Activated CD8-positive, alpha-beta memory T cell treated with anti-CD3 and anti-CD28 coated beads for 24 hours (primary cell): ENCODE data around the gene PIGU.
"Not testable (repeated sequence)": the region's sequence is repeated elsewhere in the genome, so short reads cannot be mapped to it uniquely, and the experiment has no call there.

ENCODE experiments used
- DNase-seq: peaks from one replicate; pipeline ENCODE4 v3.0.0-alpha.2; 2020

PIGU gene, protein sequence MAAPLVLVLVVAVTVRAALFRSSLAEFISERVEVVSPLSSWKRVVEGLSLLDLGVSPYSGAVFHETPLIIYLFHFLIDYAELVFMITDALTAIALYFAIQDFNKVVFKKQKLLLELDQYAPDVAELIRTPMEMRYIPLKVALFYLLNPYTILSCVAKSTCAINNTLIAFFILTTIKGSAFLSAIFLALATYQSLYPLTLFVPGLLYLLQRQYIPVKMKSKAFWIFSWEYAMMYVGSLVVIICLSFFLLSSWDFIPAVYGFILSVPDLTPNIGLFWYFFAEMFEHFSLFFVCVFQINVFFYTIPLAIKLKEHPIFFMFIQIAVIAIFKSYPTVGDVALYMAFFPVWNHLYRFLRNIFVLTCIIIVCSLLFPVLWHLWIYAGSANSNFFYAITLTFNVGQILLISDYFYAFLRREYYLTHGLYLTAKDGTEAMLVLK

DNA sequence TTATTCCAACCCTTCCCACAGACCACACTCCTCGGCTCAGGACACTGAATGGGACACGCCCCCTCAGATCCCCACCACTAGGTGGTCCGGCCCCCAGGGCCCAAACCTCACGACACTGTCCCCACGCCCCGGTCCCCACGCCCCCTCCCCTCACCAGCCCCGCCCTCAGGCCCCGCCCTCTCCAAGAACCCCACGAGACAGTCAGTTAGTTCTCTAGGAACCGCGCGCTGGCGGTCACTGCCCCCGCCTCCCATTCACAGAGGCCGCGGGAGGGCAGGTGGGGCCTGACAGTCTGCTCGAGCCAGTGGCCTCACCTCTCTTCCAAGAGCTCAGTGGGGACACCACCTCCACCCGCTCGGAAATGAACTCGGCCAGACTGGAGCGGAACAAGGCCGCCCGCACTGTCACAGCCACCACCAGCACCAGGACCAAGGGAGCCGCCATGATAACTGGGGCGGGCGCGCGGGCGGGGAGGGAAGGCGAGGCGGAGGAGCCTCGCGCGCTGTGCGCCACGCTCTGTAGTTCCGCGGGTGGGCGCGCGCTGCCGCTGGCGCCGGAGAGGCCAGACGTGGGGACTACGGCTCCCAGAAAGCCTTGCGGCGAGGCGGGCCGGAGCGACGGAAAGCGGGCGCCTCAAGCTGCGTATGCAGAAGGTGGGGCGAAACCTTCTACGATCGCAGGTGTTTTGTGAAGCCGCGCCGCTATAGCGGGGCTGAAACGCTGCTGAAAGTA lies at the start of gene PIGU:
Gene PIGU (minus strand): TSS at position 451 of the 732 bp plus-strand sequence. CDS start 7 bp downstream, at position 444.
- DNase-seq: peak; percentile 96

DNA sequence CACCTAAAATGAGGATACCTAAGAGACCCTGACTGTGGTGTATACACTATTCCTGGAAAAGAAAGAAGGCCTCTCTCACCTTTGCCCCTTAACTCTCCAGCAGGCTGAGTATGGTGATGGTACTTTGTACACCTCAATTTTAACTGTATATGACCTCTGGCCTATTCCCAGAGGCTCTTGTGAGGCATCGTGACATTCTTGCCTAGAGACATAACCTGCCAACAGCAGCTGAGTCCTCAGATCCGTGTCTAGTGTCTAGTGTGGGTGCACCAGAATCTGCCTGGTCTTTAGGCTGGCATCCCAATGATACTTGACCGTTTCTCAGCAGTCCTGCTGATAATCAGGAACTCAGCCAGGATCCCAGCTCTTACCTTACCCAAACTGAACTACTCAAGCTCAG lies 47.3 kb upstream of the PIGU start:
- no peak for DNase-seq

DNA sequence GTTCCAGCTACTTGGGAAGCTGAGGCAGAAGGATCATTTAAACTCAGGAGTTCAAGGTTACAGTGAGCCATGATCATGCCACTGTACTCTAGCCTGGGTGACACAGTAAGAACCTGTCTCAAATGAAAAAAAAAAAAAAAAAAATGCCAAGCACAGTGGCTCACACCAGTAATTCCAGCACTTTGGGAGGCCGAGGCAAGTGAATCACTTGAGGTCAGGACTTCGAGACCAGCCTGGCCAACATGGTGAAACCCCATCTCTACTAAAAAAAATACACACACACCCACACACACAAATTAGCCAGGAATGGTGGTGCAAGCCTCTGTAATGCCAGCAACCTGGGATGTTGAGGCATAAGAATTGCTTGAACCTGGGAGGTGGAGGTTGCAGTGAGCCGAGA lies 45.7 kb upstream of the PIGU start:
- not testable (repeated sequence) for DNase-seq

DNA sequence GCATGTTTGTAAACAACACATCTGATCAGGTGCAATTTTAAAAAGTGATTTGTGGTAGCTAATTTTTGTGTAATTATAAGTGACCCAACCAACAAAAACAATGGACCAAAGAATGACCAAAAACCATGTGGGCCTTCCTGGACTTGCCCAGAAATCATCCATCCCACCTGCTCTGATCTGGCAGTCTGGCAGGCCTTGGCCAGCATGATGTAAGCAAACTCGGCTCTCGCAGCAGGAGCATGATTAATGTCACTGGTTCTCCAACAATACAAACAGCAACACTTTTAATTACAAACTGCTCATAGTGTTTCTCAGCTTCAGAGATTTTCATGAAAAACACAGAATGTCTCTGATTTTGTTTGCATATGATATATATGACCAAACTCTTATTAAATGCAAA lies 43.4 kb upstream of the PIGU start:
- no peak for DNase-seq

DNA sequence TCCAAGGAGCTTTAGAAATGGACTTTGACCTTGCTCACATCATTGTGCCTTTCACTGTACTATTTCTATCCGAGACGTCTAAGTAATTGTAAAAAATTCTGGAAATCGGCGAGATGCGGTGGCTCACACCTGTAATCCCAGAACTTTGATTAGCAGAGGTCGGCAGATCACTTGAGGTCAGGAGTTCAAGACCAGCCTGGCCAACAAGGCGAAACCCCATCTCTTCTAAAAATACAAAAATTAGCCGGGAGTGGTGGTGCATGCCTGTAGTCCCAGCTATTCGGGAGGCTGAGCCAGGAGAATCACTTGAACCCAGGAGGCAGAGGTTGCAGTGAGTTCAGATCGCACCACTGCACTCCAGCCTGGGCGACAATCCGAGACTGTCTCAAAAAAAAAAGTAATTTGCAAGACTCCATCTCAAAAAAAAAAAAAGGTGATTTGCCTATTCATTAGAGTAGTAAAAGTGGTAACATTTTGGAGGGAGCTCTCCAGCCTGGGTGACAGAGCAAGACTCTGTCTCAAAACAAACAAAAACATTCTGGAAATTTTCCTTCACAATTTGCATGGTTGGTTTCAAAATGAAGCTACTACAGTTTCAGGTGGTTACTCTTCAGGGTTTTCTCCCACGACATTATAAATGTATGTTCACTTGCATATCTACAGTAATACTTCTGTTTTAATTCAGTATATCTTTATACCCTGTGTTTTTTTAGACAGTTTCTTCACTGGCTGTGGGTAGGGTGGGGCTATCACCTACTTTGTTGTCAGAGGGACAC lies 42.5 kb upstream of the PIGU start:
- DNase-seq: not testable (repeated sequence)

DNA sequence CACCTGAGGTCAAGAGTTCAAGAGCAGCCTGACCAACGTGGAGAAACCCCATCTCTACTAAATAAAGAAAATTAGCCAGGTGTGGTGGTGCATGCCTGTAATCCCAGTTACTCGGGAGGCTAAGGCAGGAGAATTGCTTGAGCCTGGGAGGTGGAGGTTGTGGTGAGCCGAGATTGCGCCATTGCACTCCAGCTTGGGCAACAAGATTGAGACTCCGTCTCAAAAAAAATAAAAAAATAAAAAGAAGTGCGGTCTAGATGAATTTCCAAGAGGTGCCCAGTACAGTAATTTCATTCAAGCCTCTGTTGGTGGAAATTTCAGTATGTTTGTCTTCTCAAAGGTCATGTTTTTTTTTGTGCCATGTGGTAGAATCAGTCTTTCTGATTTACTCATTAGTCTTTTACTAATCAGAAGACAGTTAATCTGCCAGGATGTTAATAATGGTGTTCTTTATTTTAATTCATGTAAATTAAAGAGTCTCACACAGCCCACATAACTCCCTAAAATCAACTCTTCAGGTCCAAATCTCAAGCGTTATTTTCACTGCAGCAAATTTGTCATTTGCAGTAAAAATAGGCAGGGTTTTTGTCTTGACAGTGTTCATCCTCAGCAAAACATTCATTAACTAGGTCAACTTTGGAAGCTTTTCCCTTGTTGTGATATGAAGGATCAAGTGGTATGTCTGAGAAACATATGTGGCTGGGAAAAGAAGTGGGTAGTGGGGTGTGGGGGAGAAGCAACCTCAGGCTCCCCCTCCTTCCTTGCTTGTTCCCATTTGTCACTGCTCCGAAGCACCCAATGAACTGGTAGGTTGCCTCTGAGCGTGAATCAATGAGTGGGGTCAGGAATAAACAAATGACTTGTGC lies 40.6 kb upstream of the PIGU start:
- no peak for DNase-seq

DNA sequence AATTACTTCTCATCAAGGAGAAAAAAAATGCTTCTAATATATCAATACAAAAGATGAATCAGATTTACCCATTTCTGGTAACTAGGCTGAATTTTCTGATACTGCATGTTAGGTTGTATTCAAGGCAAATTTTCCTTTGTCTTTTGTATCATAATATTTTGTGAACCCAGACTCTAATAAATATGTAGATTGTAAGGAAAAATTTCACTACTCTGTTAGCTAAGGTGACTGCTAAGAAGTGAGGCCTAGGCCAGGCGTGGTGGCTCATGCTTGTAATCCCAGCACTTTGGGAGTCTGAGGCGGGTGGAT lies 40.0 kb upstream of the PIGU start:
- no peak for DNase-seq

DNA sequence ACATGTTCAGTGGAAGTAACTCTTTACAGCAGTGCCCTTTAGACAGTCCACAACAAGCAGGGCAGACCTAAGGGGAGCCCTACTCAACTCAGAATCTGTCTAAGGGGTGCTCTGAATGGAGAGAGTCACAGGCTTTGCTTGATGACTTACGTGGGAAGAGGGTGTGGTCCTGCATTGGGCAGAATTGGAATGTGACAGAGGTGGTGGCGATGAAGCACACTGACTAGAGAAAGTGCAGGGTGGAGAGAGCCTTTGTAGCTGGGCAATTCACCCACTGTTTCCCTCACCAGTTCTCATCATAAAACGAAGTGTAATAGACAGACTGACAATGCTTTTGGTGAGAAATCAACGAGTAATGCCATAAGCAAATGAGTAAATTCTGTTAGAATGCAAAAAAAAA lies 38.5 kb upstream of the PIGU start:
- no peak for DNase-seq

DNA sequence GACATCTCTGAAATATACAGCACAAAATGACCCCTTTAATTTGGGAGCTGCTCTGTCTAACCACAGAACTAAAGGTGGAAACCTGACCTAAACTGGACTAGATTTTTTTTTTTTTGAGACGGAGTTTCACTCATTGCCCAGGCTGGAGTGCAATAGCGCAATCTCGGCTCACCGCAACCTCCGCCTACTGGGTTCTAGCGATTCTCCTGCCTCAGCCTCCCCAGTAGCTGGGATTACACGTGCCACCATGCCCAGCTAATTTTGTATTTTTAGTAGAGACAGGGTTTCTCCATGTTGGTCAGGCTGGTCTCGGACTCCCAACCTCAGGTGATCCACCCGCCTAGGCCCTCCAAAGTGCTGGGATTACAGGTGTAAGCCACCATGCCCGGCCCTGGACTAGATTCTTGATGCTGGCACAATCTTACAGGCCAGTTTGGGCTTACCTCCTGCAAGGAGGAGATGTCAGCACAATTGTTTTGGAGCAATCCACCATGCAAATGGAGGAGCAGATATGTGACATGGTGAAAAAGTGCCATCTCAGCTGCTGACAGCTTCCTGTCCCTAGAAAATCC lies 37.1 kb upstream of the PIGU start:
- not testable (repeated sequence) for DNase-seq

DNA sequence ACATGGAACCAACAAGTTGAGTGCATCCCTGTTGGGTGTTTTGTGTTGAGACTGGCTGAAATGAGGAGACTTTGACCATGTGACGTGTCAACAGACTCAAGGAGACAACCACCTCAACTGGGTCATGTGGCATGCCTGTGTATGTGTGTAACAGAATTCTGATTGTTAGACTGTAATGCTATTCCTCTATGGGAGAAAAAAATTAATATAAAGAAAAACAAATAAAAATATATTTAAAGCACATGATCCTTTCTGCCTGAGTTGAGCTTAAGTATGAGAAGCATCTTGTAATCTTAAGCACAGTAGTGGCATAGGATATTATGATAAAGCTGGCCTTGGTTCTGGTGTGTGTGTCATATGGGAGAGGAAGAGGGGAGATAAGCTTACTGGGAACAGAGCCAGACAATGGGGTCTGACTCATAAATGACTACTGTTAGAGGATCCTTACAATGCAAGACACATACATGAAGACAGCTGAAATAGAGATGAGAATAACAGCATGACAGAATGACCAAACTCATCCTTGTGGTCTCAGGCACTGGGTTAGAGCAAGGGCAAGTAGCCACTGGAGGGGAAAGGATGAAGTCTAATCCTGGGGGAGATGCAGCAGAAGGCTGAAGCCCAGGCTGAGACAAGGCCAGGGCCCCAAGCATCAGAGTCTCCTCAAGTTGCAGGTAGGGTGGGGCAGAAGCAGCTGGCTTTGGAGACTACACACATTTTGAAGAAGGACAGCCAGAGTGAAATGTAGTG lies 36.5 kb upstream of the PIGU start:
- DNase-seq: no peak

DNA sequence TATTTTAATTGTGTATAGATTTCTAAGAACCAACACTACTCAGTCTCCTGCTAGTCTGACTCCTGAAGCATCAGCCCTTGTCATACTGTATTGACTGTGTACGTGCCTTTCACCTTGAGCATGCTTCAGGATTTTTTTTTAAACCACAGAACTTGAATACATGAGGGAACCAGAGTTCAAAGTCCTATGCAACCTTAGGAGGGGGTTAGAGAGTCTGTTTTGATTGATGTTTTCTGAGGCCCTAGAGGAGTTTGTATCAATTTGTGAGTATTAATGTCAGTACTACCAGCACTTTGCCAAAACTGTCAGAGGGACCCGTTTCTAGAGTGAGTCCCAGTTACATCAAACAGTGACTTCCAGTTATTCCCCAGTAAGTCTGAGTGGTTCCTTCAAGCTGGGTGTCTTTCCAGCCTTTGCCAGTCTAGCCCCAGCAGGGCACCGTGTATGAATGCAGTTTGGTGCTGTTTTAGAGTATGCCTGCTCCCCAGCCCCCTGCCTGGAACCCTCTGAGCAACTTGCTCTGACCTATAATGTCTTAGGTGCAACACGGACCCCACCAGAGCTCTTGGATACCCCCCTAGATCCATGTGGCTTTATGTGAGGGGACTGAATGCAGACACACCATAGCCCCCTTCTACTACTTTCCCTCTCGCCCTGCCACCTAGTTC lies 35.8 kb upstream of the PIGU start:
- DNase-seq: no peak

DNA sequence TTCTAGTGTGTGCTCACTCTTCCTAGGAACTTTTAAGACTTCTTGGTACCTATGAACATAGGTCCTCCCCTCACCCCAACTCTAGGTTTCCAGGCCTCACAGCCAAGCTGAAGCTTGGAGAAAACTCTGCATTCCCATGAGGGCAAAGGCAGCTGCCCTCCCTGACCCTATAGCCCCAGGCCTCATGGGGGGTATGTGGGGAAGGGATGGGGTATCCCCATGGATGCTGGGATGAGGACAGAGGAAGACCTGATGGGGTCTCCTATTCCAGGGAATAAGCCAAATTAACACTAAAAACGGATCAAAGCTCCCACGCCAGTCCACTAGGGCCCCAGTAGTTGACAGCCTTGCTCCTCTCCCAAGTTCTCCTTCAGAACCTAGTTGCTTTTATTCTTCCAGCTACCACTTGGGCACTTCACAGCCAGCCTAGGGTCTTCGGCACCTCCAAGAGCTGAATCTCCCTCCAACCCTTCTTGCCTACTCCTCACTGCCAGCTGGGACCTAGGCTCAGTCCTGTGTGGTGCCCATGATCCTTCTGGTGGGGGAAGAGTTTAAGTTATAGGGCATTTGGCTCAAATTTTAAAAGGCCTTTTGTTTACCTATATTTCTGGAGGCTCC lies 35.0 kb upstream of the PIGU start:
- DNase-seq: no peak

DNA sequence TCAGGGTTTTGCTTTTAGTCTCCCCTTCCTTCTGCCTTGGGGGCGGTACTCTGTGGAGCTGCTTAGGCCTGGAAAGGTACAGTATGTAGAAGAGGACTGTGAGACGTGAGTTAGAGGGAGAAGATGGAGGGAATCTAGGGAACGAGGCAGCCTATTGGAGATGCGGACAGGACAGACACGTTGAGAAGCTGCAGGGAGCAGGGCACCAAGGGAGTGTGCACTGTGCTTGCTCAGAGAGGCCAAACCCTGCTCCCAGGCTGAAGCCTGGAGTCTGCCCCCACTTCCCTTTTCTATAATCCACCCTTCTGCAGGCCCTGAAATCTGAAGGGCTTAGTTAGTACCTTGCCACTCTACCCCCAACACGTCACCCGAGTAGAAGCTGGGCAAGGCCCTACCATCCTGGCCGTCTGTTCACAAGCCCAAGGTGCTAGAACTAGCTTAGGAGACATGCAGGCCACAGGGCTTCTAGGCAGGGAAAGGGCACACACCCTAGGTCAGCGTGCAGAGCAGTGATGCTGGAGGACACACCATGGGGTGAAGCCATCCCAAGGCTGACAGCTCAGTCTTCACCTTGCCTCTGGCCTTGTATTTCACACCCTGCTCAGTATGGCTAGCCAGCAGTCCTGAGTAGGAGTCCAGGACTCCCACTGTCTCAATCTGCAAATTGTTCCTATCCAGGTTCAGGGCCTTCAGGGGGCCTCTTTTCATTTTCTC lies 34.1 kb upstream of the PIGU start:
- DNase-seq: no peak

DNA sequence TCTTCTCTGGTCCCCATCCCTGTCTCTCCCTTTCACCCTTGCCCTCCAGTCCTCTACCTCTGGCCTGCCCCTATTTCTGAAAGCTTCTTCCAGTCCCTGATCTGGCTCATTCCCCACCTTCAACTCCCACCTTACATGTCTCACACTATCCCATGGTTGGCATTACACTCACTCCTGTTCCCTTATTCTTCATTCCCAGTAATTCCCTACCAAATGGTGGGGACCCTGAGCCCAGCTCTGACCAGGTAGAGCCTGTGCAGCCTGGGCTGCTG lies 33.6 kb upstream of the PIGU start:
- no peak for DNase-seq

DNA sequence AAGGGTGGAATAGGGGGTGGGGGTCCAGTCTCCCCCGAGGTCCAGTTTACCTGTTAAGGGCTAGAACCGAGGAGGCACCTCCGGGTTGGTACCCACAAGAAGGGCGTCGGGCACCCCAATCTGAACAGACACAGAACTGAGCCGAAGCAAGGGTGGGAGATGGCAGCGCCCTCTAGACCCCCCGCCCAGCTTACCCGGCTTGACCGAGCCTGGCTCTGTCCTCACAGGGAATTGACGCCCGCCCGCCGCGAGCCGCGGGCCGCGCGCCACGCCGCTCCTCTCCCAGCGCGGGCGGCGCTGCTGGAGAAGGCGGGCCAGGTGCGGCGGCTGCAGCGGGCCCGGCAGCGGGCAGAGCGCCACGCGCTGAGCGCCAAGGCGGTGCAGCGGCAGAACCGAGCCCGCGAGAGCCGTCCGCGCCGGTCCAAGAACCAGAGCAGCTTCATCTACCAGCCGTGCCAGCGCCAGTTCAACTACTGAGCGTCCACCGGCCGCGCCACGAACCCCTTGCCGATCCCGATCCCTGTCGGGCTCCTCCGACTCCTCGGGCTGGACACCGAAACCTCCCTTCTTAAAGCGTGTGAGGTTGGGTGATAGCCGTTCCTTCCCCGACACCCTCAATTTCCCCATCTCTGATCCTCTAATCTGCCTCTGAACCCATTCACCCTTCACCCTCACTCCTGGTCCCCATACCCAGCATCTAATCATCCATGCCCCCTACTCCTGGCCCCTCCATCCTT lies 33.1 kb upstream of the PIGU start:
- DNase-seq: no peak

DNA sequence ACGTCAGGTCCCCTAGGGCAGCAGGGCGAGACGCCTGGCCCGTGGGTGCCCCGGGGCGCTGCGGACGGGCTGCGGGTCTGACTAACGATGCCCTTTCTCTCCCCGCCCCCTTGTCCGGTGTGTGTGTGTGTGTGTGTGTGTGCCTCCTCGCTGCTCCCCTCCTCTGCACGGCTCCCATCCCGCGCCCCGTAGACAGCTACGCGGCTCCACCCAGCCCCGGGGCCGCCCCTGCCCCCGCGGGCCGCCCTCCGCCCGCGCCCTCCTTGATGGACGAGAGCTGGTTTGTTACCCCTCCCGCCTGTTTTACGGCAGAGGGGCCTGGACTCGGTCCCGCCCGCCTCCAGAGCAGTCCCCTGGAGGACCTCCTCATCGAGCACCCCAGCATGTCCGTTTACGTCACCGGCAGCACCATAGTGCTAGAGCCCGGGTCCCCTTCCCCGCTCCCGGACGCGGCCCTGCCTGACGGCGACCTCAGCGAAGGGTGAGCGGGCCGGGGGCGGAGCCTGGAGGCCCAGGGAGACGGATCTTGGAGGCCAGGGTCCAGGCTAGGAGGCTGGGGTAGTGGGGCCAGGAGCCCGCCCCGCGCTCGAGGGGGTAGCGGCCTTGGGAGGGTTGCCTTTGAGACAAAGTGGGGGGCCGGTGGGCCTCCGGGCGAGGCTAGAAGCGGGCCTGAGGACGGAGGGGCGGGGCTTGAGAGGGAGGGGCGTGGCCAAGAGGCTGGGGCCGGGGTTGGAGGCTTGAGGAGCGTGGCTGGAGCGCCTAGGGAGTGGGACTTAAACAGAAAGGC lies 32.3 kb upstream of the PIGU start:
- DNase-seq: peak; percentile 94

DNA sequence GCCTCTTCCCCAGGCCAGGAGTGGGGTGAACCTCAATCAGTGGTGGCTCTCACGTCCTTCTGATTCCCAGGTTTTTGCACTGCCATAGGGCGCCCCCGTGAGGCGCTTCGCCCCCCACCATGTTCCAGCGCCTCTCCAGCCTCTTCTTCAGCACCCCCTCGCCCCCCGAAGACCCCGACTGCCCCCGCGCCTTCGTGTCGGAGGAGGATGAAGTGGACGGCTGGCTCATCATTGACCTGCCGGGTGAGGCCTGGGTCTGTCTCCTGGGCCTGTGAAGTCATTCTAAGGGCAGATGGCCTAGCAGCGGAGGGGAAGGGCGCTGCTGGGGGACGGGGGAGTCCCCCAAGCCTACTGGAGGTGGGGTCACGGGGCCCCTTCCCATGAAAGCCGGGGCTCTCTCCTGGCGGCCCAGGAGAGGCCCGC lies 31.7 kb upstream of the PIGU start:
- peak; percentile 84 for DNase-seq
